Fibroblast of lung (primary cell): ENCODE results near the gene DHX16. TPM values are rescaled to one million over a fixed set of nuclear protein-coding genes. Genes with fewer than 3 reads are reported as not detected.
"Not testable (repeated sequence)": the region's sequence is repeated elsewhere in the genome, so short reads cannot be mapped to it uniquely, and the experiment has no call there.

Experiments
- DNase-seq, 2 donors: peaks; one replicate each; pipeline versions ENCODE4 v3.0.0 to v3.0.0-alpha.2; 2010; ENCODE audit warnings: low read depth in 2 of 2
- H2AFZ ChIP-seq: 2 replicates; pipeline ENCODE4 v1.5.1; 2012; ENCODE audit warnings: low read length, control low read depth, inconsistent platforms
- H3K27ac ChIP-seq: 2 replicates; pipeline ENCODE4 v1.5.1; 2011; ENCODE audit warnings: low read length, control low read depth; ENCODE audit not compliant: insufficient read depth
- H3K27me3 ChIP-seq: 2 replicates; pipeline ENCODE4 v1.5.1; 2011; ENCODE audit warnings: mild to moderate bottlenecking, low read length; ENCODE audit not compliant: control insufficient read depth, insufficient read depth
- H3K36me3 ChIP-seq: 2 replicates; pipeline ENCODE4 v1.5.1; 2011; ENCODE audit warnings: low read length; ENCODE audit not compliant: control insufficient read depth, insufficient read depth
- H3K4me1 ChIP-seq: 2 replicates; pipeline ENCODE4 v1.5.1; 2011; ENCODE audit warnings: low read length; ENCODE audit not compliant: control insufficient read depth, insufficient read depth; ENCODE audit errors: extremely low read depth
- H3K4me2 ChIP-seq: 2 replicates; pipeline ENCODE4 v1.5.1; 2011; ENCODE audit warnings: low read length, control low read depth; ENCODE audit not compliant: insufficient read depth; ENCODE audit errors: extremely low read depth
- H3K4me3 ChIP-seq, 4 experiments: fragments of 200-600 bp in 1 of 4; sonication (generic) in 1 of 4; replicated peaks in 1 of 4; 2 replicates each; pipeline ENCODE4 v1.5.1; 2011 to 2016; ENCODE audit warnings: low read length in 4 of 4, low read depth in 3 of 4, mild to moderate bottlenecking in 3 of 4, control low read depth in 2 of 4, inconsistent platforms in 1 of 4, mixed read lengths in 1 of 4; ENCODE audit not compliant: insufficient read depth in 1 of 4; ENCODE audit errors: control extremely low read depth in 1 of 4
- H3K79me2 ChIP-seq: 2 replicates; pipeline ENCODE4 v1.5.1; 2012; ENCODE audit warnings: mild to moderate bottlenecking, low read length, inconsistent platforms; ENCODE audit not compliant: control insufficient read depth, insufficient read depth
- H3K9ac ChIP-seq: 2 replicates; pipeline ENCODE4 v1.5.1; 2011; ENCODE audit warnings: mild to moderate bottlenecking, low read length, control low read depth; ENCODE audit not compliant: insufficient read depth
- H3K9me3 ChIP-seq: 2 replicates; pipeline ENCODE4 v1.5.1; 2012; ENCODE audit warnings: low read depth, low read length; ENCODE audit not compliant: control insufficient read depth, insufficient read depth
- H4K20me1 ChIP-seq: 2 replicates; pipeline ENCODE4 v1.5.1; 2011; ENCODE audit warnings: low read length; ENCODE audit not compliant: control insufficient read depth, insufficient read depth; ENCODE audit errors: extremely low read depth
- EZH2 ChIP-seq: IDR thresholded peaks from 2 replicates; pipeline ENCODE4 v1.5.1; 2012; ENCODE audit warnings: low read length, control low read depth, mild to moderate bottlenecking; ENCODE audit errors: missing control alignments
- polyA plus RNA-seq, 2 donors: library from polyadenylated mRNA; depleted of rRNA in 1 of 2; stranded (reverse) in 1 of 2; unstranded in 1 of 2; fragments of >200 nt; gene quantifications; 2 replicates each; pipeline ENCODE4 v1.2.1, GENCODE V29; 2011 to 2012; ENCODE audit warnings: missing spikeins in 1 of 2
- total RNA-seq: library from RNA; depleted of rRNA; stranded (reverse); fragments of >200 nt; gene quantifications from 2 replicates; pipeline ENCODE4 v1.2.1, GENCODE V29; 2014
- TF ChIP-seq, protein P1 (sequence below), 2 donors: IDR thresholded peaks in 1 of 2; conservative IDR thresholded peaks in 1 of 2; 1 replicate in 1 of 2; 2 replicates in 1 of 2; pipeline ENCODE4 v1.5.1; 2011 to 2012; ENCODE audit warnings: low read length in 2 of 2, control low read depth in 1 of 2, inconsistent platforms in 1 of 2, low read depth in 1 of 2, mild to moderate bottlenecking in 1 of 2

Gene DHX16
- total and polyA plus RNA-seq, 2 donors (not counting 1 experiment from before 2014, with no cell fraction given): 22.5 to 34.8 TPM

DNA sequence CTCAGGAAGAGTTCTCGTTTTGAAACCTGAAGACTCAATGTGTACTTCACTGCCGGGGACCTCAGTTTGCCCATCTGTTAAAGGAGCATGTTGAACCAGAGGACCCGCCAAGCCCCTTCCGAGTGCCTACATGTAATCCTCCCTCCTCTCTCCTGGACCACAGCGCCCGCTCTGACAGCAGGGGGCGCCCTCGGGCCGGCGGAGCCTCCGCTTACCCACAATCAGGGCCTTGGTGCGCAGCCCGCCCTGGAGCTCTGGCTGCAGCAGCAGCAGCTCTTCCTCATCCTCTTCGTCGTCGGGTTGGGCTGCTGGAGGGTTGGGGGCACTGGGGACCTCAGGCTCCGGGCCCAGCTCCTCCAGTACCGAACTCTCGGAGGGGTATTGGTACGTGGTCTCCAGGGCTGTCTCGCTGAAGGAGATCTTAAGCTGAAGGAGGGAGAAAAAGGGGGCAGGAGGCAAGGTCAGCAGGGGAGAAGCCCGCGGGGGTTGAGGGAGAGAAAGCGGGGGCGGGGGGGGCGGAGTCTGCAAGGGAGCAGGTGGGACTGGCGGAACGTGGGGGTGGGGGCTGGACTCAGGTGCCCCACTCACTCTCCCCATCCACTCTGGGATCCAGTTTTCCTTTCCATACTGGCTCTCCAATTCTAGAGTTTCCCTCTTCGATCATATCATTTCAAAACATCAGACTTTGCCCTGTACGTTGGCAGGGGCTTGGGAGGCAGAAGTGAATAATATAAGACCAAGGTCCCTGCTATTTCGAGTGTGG is 6.3 kb upstream of the DHX16 start:
- peak overlapping the region in 3 of 4 experiments; percentile 35 to 95 (median 40) for H3K4me3 ChIP-seq
- no peaks in the 10 kb centered on the region for H3K9me3 ChIP-seq
- peak; percentile 69 to 79 for DNase-seq
- H2AFZ ChIP-seq: no peak overlapping the region
- H3K4me2 ChIP-seq: peak overlapping the region; percentile 97
- H4K20me1 ChIP-seq: no peaks in the 10 kb centered on the region
- H3K36me3 ChIP-seq: peaks cover 26% of the 10 kb centered on the region
- peaks cover 68% of the 10 kb centered on the region for H3K79me2 ChIP-seq
- TF ChIP-seq, protein P1, sequence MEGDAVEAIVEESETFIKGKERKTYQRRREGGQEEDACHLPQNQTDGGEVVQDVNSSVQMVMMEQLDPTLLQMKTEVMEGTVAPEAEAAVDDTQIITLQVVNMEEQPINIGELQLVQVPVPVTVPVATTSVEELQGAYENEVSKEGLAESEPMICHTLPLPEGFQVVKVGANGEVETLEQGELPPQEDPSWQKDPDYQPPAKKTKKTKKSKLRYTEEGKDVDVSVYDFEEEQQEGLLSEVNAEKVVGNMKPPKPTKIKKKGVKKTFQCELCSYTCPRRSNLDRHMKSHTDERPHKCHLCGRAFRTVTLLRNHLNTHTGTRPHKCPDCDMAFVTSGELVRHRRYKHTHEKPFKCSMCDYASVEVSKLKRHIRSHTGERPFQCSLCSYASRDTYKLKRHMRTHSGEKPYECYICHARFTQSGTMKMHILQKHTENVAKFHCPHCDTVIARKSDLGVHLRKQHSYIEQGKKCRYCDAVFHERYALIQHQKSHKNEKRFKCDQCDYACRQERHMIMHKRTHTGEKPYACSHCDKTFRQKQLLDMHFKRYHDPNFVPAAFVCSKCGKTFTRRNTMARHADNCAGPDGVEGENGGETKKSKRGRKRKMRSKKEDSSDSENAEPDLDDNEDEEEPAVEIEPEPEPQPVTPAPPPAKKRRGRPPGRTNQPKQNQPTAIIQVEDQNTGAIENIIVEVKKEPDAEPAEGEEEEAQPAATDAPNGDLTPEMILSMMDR (conservative IDR thresholded peaks at IDR 0.05 in 1 of 2, IDR thresholded peaks at IDR 0.05 in 1 of 2; ENCODE audit: low read depth in 1 of 2, low read length in 2 of 2): peak; percentile 94 to 95
- TF ChIP-seq EZH2: no peak
- H3K27ac ChIP-seq: peak overlapping the region; percentile 13
- no peaks in the 10 kb centered on the region for H3K27me3 ChIP-seq
- H3K4me1 ChIP-seq: peaks cover 10% of the 10 kb centered on the region
- H3K9ac ChIP-seq: no peak overlapping the region

DNA sequence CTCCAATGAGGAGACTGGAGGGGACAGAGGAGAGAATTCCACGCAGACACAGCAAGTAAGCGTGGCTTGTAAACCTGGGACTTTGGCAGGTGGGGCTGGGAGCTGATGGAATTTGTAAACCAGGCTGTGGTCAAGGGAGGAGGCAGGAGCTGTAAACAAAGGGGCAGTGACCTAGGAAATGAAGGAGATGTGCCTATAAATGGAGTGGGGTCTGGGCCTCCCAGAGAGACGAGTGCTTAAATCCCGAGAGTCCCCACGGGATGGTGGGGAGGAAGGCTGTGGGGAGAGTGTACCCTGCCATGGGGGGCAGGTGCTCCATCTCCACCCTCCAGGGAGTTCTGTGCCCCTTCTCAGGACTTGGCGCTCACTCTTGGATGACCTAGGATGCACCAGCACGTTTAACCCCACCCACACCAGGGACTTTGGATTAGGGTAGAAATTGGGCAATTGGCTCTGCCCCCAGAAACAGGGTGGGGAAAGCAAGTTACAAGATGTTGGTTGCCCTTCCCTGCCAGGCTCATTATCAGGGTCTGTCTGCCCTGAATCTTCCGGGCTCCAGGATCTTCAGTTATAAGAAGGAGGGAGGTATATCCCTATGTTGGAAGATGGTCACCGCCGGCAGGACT is 4.0 kb upstream of the DHX16 start:
- no peak for DNase-seq
- H3K4me1 ChIP-seq: peaks cover 11% of the 10 kb centered on the region
- no peak for TF ChIP-seq EZH2
- TF ChIP-seq, protein P1 (conservative IDR thresholded peaks at IDR 0.05 in 1 of 2, IDR thresholded peaks at IDR 0.05 in 1 of 2; ENCODE audit: low read depth in 1 of 2, low read length in 2 of 2): no peak
- no peak overlapping the region for H3K27ac ChIP-seq
- H3K36me3 ChIP-seq: peaks cover 21% of the 10 kb centered on the region
- no peak overlapping the region for H3K9ac ChIP-seq
- no peak overlapping the region for H3K4me2 ChIP-seq
- H3K79me2 ChIP-seq: peaks cover 55% of the 10 kb centered on the region
- no peak overlapping the region for H3K4me3 ChIP-seq
- no peaks in the 10 kb centered on the region for H3K27me3 ChIP-seq
- H4K20me1 ChIP-seq: no peaks in the 10 kb centered on the region
- H3K9me3 ChIP-seq: no peaks in the 10 kb centered on the region
- no peak overlapping the region for H2AFZ ChIP-seq

DNA sequence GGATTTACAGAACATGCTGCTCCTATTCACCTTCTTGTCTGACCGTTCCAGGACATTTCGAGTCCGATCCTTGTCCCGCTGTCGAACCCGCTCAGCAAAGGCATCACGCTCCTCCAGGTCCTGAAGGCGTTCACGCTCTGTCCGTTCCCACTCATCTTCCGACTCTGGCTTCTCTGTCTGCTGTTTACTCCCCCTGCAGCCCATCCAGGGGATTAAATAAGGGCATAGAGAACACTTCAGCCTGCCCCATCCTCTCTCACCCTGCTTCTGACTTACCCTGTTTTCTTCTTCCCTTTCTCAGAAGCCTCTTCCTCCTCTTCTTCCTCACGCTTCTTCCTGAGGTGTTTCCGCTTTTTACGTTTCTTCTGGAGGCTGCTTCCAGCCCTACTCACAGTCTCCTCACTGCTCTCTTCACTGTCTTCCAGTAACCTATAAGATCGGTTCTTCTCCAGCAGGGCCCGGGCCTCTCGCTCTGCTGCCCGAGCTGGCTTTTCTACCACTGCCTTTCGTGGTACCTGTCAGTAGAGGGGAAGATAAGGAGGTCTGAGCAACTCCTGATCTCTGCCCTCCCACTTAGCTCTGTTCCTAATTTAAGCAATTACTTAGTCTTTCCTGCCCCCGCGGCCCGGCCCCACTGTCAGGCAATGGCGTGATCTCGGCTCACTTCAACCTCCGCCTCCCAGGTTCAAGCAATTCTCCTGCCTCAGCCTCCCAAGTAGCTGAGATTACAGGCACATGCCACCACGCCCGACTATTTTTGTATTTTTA is 1.9 kb downstream of the DHX16 start:
- Histone ChIP-seq H3K9ac (no peak overlapping the region), H3K27ac (no peak overlapping the region), H3K9me3 (no peaks in the 10 kb centered on the region), H3K4me2 (no peak overlapping the region), H3K79me2 (peaks cover 23% of the 10 kb centered on the region), H3K27me3 (no peaks in the 10 kb centered on the region), H2AFZ (no peak overlapping the region), H3K4me3 (no peak overlapping the region), H3K36me3 (peaks cover 12% of the 10 kb centered on the region), H4K20me1 (no peaks in the 10 kb centered on the region), H3K4me1 (peaks cover 6% of the 10 kb centered on the region)
- DNase-seq: no peak
- TF ChIP-seq, protein P1 (conservative IDR thresholded peaks at IDR 0.05 in 1 of 2, IDR thresholded peaks at IDR 0.05 in 1 of 2; ENCODE audit: low read depth in 1 of 2, low read length in 2 of 2): no peak
- no peak for TF ChIP-seq EZH2

DNA sequence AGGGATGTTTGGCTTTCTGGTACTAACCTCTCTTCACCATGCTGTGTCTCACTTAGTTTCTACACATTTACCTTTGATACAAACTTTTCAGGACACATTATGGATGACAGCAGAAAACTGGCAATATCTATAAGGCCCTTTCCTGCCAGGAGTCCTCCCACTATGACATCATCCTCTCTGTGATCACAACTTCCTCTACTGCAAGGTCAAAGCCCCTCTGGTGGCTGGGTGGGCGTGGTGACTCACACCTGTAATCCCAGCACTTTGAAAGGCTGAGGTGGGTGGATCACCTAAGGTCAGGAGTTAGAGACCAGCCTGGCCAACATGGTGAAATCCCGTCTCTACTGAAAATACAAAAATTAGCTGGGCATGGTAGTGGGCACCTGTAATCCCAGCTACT is 6.5 kb downstream of the DHX16 start:
- H3K9me3 ChIP-seq, H3K4me2 ChIP-seq, H4K20me1 ChIP-seq, H3K79me2 ChIP-seq, H3K9ac ChIP-seq, H3K4me1 ChIP-seq, H3K27ac ChIP-seq, H3K27me3 ChIP-seq, H3K4me3 ChIP-seq, H2AFZ ChIP-seq: not testable (repeated sequence)
- H3K36me3 ChIP-seq: peaks cover 26% of the 10 kb centered on the region
- peak in 1 of 2 donors; percentile 41 for DNase-seq
